DOHH2 (cell line): Measurements from ENCODE around the gene TMEM151A.

ENCODE experiments used
- CTCF ChIP-seq: fragments of 200-600 bp; sonication (generic); IDR thresholded peaks from one replicate; pipeline ENCODE4 v1.5.1; 2014; ENCODE audit warnings: antibody characterized with exemption, mild to moderate bottlenecking, low read depth, low read length; ENCODE audit not compliant: poor library complexity, severe bottlenecking
- EZH2phosphoT487 ChIP-seq: fragments of 200-600 bp; sonication (generic); IDR thresholded peaks from 2 replicates; pipeline ENCODE4 v1.6.1; 2017; ENCODE audit warnings: borderline replicate concordance, mild to moderate bottlenecking, antibody characterized with exemption, low read length, moderate library complexity, mixed read lengths

GRCh38 chr11:66345316-66345649, 53.6 kb downstream of the TMEM151A start:
- TF ChIP-seq CTCF: no peak
- no peak for TF ChIP-seq EZH2phosphoT487
